ENCODE data around the gene CDYL2.
"Not testable (repeated sequence)": the region's sequence is repeated elsewhere in the genome, so short reads cannot be mapped to it uniquely, and the experiment has no call there.

CDYL2 gene

GRCh38 chr16:80655751-80656150 is 148.6 kb downstream of the CDYL2 start:
- DNase-seq (ENCODE audit: extremely low read depth, low read depth), result no peak
- TF ChIP-seq CTCF (IDR thresholded peaks at IDR 0.05; ENCODE audit: low read depth, low read length), result no peak

- no peak for TF ChIP-seq CTCF (IDR thresholded peaks at IDR 0.05; ENCODE audit: low read depth, low read length)
- DNase-seq (ENCODE audit: extremely low read depth, low read depth), result no peak
These were observed 150.1 kb downstream of the CDYL2 start for GRCh38 chr16:80654094-80654862.

GRCh38 chr16:80652441-80652840 is 152.0 kb downstream of the CDYL2 start:
- DNase-seq (ENCODE audit: extremely low read depth, low read depth), result no peak
- no peak for TF ChIP-seq CTCF (IDR thresholded peaks at IDR 0.05; ENCODE audit: low read depth, low read length)

- DNase-seq (ENCODE audit: extremely low read depth, low read depth), result not testable (repeated sequence)
These were observed 154.1 kb downstream of the CDYL2 start for GRCh38 chr16:80650281-80650680.

GRCh38 chr16:80640316-80640715 is 164.1 kb downstream of the CDYL2 start:
- TF ChIP-seq CTCF (IDR thresholded peaks at IDR 0.05; ENCODE audit: low read depth, low read length), result no peak
- DNase-seq (ENCODE audit: extremely low read depth, low read depth), result no peak

GRCh38 chr16:80639636-80640035 is 164.8 kb downstream of the CDYL2 start:
- no peak for DNase-seq (ENCODE audit: extremely low read depth, low read depth)
- no peak for TF ChIP-seq CTCF (IDR thresholded peaks at IDR 0.05; ENCODE audit: low read depth, low read length)

GRCh38 chr16:80637621-80638020 is 166.8 kb downstream of the CDYL2 start:
- TF ChIP-seq CTCF (IDR thresholded peaks at IDR 0.05; ENCODE audit: low read depth, low read length), result no peak
- DNase-seq (ENCODE audit: extremely low read depth, low read depth), result no peak

GRCh38 chr16:80631581-80631980 is 172.8 kb downstream of the CDYL2 start:
- no peak for TF ChIP-seq CTCF (IDR thresholded peaks at IDR 0.05; ENCODE audit: low read depth, low read length)

More at GRCh38 chr16:80631581-80631980, 172.8 kb downstream of the CDYL2 start:
- DNase-seq (ENCODE audit: extremely low read depth, low read depth), result no peak
